UCSD-AML1 (cell line): ENCODE measurements around the gene ASCC2.
A peak's percentile ranks its signal among the peaks of the same experiment; 100 is the strongest.
"Not testable (repeated sequence)": the region's sequence is repeated elsewhere in the genome, so short reads cannot be mapped to it uniquely, and the experiment has no call there.

ENCODE experiments used
- DNase-seq: peaks from one replicate; lab custom pipeline; 2025; ENCODE audit not compliant: unreplicated experiment; lab: John Stamatoyannopoulos, UW

Gene ASCC2

GRCh38 chr22:29762263-29762662 is 75.8 kb downstream of the ASCC2 start:
- no peak for DNase-seq

- DNase-seq, result no peak
These were observed 79.1 kb downstream of the ASCC2 start for GRCh38 chr22:29758959-29759358.

GRCh38 chr22:29758068-29758622 is 79.9 kb downstream of the ASCC2 start:
- DNase-seq, result no peak

GRCh38 chr22:29757096-29757495 is 81.0 kb downstream of the ASCC2 start:
- DNase-seq, result no peak

GRCh38 chr22:29756341-29756740 is 81.7 kb downstream of the ASCC2 start:
- DNase-seq, result no peak

- no peak for DNase-seq
These were observed 82.2 kb downstream of the ASCC2 start for GRCh38 chr22:29755889-29756288.

- not testable (repeated sequence) for DNase-seq
These were observed 83.2 kb downstream of the ASCC2 start for GRCh38 chr22:29754658-29755395.

- no peak for DNase-seq
These were observed 84.0 kb downstream of the ASCC2 start for GRCh38 chr22:29753808-29754657.

GRCh38 chr22:29751669-29752068 is 86.4 kb downstream of the ASCC2 start:
- DNase-seq, result no peak

GRCh38 chr22:29750559-29751538 is 87.2 kb downstream of the ASCC2 start:
- DNase-seq, result peak; percentile 57

DNA sequence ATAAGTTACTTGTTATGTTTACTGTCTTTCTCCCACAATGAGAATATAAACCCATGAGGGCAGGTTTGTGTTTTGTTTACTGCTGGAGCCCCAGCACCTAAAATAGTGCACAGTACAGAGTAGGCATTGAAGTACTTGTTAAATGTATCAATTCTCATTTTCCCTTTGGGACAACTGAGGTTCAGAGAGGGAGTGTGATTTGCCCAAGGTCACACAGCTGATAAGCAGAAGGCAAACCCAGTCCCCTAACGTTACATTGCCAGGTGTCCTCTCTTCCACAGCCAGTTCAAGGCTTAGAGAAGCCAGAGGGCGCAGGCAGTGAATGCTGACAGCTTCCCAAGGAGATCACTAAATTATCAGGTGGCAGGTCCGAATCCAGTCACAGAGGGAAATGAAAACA is 88.0 kb downstream of the ASCC2 start:
- DNase-seq, result no peak

DNA sequence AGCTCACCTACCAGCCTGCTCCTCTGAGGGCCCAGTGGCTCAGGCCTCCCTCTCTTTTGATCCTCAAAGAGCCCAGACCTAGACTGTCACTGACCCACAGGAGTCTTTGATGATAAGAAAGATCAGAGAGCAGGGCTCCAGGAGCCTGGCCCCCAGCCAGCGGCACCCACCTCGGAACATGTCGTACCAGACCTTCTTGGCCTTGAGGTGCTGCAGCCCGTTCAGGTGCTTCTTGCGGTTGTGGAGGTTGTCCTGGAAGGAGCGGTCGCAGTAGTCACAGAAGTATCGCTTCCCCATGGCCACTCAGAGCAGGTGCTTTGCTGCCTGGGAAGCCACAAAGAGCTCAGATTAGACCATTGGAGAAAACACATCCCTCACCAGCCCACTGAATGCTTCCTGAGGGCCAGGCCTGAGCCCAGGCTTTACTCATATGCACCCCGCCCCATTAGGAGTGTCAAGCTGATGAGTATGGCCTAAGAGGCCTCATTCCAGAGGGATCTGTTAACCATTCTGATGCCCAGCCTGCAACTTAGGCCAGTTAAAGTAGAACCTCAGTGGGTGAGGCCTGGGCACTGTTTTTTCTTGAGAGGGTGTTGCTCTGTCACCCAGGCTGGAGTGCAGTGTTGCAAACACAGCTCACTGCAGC is 89.7 kb downstream of the ASCC2 start:
- no peak for DNase-seq

DNA sequence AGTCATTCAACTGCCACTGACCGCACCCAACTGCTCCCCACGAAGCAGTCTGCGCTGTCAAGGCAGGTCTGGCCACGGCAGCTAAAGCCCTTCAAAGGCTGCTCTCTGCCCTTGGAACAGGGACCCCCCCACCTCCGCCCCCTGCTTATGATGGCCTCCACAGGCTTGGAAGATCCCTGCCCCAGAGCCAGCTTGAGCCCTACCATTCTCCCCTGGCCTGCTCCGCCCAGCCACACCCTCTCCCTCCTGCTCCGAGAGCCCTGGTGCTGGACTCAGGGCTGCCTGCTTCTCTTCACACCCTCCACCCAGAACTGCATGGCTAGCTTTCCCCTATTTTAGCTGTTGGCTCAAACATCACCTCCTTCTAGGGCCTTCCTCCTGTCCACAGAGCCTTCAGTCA is 90.2 kb downstream of the ASCC2 start:
- DNase-seq, result no peak

DNA sequence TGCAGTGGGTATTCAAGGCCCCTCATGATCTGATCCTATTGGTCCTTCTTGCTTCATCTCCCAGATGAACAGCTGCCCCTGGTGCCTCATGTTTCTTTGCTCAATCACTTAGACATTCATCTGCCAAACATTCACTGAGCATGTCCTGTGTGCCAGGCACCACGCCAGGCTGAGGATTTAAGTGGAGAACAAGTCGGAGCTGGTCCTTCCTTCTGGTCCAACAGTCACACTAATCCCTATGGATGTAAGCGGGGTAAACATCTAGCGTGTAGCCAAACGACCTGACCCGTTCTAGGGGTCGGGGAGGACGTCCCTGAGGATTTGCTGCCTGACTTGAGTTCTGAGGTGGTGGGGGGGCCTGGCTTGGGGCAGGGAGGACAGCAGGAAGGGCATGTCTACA is 93.2 kb downstream of the ASCC2 start:
- DNase-seq, result no peak

GRCh38 chr22:29742326-29742725 is 95.7 kb downstream of the ASCC2 start:
- DNase-seq, result no peak

DNA sequence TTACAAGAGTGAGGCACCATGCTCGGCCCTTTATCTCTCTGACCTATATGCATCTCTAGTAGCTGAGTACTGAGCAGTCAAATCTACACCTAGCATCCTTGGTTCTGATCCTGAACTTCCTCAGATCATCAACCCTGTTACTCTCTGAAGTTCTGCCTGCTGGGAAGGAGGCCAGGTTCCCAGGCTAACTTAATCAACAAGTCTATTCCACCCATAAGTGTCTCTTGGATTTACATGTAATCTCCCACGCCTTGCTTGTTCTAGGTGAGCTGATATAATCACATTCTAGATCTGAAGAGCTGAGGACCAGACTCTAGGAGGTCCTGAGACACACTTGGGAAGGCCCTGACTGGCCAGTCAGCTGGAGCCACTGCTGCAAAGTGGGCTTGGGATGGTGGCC is 96.1 kb downstream of the ASCC2 start:
- DNase-seq, result no peak

DNA sequence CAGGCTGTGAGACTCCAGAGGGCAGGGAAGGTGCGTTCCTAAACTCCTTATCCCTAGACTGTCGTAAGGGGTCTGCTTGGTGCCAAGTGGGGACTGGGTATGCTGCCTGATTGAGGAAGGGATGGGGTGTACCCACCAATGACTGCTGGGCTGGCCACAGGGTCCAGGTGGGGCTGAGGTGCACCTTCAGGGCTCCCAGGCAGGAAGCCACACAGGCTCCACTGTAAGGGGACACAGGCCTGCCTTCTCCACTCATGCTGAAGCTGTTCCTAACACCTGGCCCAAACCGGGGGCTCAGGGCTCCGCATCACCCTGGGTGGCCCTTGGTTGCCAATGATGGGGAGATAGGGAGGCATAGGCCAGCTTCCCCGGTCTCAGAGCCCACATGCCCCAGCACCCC is 97.9 kb downstream of the ASCC2 start:
- no peak for DNase-seq

- no peak for DNase-seq
These were observed 98.7 kb downstream of the ASCC2 start for GRCh38 chr22:29739346-29739875.
